ENCODE results near the gene RAB28. TPM values are rescaled to one million over a fixed set of nuclear protein-coding genes. Genes with fewer than 3 reads are reported as not detected.

RAB28 gene
- total RNA-seq, 8 experiments from 2014 or later: 16.8 to 40.9 (median 26.0) TPM

DNA sequence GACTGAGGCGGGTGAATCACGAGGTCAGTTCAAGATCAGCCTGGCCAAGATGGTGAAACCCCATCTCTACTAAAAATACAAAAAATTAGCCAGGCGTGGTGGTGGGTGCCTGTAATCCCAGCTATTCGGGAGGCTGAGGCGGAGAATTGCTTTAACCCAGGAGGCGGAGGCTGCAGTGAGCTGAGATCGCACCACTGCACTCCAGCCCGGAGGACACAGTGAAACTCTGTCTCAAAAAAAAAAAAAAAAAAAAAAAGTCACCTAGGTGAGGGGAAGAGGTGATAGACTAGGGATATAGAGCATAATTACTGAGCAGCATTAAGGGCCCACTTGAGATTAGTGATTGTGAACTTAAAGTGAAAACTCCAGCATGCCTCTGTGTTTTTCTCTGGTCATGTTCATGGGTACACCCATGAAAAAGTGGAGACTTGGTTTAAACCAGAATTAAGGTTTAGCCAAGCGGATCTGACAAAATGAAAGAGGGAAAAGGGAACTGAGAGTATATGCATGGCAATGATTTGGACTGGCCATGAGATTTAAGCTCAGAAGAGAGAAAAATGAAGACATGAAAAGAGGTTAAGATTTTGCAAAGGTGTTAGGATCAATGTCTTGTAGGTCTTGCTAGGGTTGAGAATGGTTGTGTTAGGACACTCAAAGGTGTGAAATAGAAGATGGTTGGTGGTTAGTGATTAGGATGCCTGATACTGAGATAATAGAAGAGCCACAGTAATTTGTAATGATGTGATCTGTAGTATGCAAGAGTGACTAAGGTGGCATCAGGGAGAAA lies 105.0 kb downstream of the RAB28 start:
- WGBS, 10 experiments: 94 to 100% (median 100%) methylated on average over 1 to 6 of the region's 9 CpGs; no CpG with 5 or more reads in 1 of the 10 experiments
- no peak for ATAC-seq (replicated peaks in 6 of 8)
- no peak overlapping the region for H3K4me3 ChIP-seq
- H3K4me1 ChIP-seq (replicated peaks in 1 of 2): no peaks in the 10 kb centered on the region
- no peak overlapping the region for H3K27ac ChIP-seq
- in situ Hi-C loops (cut with MboI; ENCODE audit: low pct_unique_long_range_greater_than_20kb in 2 of 9, low sequenced_read_pairs in 9 of 9, unreplicated experiment in 9 of 9): no loop called here

DNA sequence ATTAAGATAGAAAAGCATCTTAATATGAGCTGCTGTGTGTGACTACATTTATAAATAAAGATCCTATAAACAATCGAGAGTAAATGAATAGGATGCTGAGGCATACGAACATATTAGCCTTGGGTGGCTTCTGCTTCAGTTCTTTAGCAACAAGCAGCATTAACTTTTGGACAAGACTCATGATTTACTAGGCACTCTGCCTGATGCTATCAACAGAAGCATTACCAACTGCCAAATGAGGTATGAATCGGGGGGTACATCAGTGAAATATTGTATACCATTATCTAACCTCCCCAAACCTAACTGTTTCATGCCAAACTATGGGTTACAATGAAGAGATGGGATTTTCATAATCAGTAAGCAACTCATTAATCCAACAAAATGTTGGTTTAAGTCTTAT lies 113.1 kb downstream of the RAB28 start:
- WGBS, 10 experiments: 81 to 100% (median 95%) methylated on average over 1 to 3 of the region's 3 CpGs; no CpG with 5 or more reads in 2 of the 10 experiments
- ATAC-seq (replicated peaks in 6 of 8): no peak
- no peak overlapping the region for H3K4me3 ChIP-seq
- peaks cover 0 to 4% of the 10 kb centered on the region in 2 donors for H3K4me1 ChIP-seq (replicated peaks in 1 of 2)
- no peak overlapping the region for H3K27ac ChIP-seq
- in situ Hi-C loops (cut with MboI; ENCODE audit: low pct_unique_long_range_greater_than_20kb in 2 of 9, low sequenced_read_pairs in 9 of 9, unreplicated experiment in 9 of 9): no loop called here

DNA sequence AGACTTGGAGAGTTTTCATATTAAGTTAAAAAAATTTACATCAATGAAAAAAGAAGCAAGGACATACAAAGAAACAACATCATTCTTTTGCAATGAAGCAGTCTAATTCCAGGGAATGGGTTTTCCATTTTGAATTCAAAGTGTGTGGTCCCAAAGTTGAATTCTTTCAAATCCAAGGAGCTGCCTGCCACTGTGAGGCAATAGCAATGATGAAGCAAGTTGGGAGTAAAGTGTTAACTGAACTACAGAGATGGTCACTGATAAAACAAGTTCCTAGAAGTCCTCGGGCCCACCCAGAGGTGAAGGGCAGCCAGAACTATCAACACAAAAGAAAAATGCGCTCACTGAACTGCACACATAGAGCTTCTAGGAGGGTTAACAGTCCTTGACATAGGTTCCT lies 115.9 kb downstream of the RAB28 start:
- Histone ChIP-seq H3K27ac (no peak overlapping the region), H3K4me1 (replicated peaks in 1 of 2) (peaks cover 0 to 4% of the 10 kb centered on the region in 2 donors), H3K4me3 (no peak overlapping the region)
- 40 to 100% (median 67%) methylated on average over 1 to 2 of the region's 2 CpGs; no CpG with 5 or more reads in 1 of the 10 experiments for WGBS, 10 experiments
- in situ Hi-C loops (cut with MboI; ENCODE audit: low pct_unique_long_range_greater_than_20kb in 2 of 9, low sequenced_read_pairs in 9 of 9, unreplicated experiment in 9 of 9): no loop called here
- ATAC-seq (replicated peaks in 6 of 8): peak in 1 of 8 experiments; percentile 53

DNA sequence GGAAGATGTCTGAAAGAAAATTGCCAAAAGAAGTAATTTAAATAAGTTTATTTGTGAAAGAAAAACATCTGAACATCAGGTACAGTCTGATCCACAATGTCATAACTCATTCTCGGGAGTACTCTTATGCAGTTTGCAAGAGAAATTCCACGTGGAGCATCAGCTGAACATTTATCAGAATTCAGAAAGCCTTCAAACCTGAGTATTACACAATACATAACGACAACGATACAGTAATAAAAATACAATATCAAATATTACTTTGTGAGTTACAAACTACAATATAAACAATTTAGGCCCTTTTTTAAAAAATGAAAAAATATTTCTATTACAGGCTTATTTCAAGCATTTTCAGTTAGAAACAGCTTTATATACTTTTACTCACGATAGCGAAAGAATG lies 116.4 kb downstream of the RAB28 start:
- no peak overlapping the region for H3K27ac ChIP-seq
- 80 to 100% (median 95%) methylated on average over 1 to 6 of the region's 6 CpGs for WGBS, 10 experiments
- H3K4me3 ChIP-seq: no peak overlapping the region
- in situ Hi-C loops (cut with MboI; ENCODE audit: low pct_unique_long_range_greater_than_20kb in 2 of 9, low sequenced_read_pairs in 9 of 9, unreplicated experiment in 9 of 9): no loop called here
- H3K4me1 ChIP-seq (replicated peaks in 1 of 2): peaks cover 0 to 4% of the 10 kb centered on the region in 2 donors
- ATAC-seq (replicated peaks in 6 of 8): no peak

DNA sequence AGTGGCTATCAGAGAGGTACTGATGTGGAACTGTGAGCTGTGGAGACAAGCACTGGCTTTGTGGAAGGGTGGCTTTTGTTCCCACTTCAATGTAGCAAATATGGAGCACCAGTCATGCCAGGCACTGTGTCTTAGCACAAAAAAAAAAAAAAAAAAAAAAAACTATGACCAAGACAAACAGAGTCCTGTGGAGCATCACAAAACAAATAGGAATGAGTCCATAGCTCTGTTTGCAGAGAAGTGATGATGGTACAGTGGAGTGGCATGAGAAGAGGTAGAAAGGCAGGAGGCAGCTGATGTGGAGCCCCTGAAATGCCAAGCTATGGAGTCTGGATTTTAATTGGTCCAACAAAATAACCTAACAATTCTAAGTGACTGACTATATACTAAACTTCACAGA lies 116.9 kb downstream of the RAB28 start:
- Histone ChIP-seq H3K4me3 (no peak overlapping the region), H3K27ac (no peak overlapping the region), H3K4me1 (replicated peaks in 1 of 2) (peaks cover 0 to 4% of the 10 kb centered on the region in 2 donors)
- peak in 1 of 8 experiments; percentile 30 for ATAC-seq (replicated peaks in 6 of 8)
- in situ Hi-C loops (cut with MboI; ENCODE audit: low pct_unique_long_range_greater_than_20kb in 2 of 9, low sequenced_read_pairs in 9 of 9, unreplicated experiment in 9 of 9): no loop called here

DNA sequence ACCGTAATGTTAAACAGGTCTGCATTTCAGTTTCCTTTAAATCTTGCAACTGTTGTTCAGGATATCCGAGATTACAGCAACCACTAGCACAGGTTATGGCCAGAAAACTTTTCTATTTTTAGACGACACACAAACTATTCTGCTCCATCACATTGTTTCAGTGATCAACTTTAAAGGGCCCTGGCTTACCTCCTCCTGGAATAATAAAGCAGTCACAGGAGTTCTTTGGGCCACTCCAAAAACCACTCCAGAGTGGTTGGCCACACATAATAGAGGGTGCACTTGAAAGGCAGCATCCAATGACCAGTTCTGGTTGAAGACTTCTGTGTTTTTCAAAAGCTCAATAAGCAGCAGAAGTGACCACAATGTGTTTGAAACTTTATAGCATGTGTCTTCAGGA lies 118.9 kb downstream of the RAB28 start:
- ATAC-seq (replicated peaks in 6 of 8): no peak
- in situ Hi-C loops (cut with MboI; ENCODE audit: low pct_unique_long_range_greater_than_20kb in 2 of 9, low sequenced_read_pairs in 9 of 9, unreplicated experiment in 9 of 9): no loop called here
- Histone ChIP-seq H3K27ac (no peak overlapping the region), H3K4me1 (replicated peaks in 1 of 2) (peaks cover 0 to 4% of the 10 kb centered on the region in 2 donors), H3K4me3 (no peak overlapping the region)
- WGBS, 10 experiments: 60 to 100% (median 100%) methylated on average over 1 to 3 of the region's 3 CpGs; no CpG with 5 or more reads in 1 of the 10 experiments

DNA sequence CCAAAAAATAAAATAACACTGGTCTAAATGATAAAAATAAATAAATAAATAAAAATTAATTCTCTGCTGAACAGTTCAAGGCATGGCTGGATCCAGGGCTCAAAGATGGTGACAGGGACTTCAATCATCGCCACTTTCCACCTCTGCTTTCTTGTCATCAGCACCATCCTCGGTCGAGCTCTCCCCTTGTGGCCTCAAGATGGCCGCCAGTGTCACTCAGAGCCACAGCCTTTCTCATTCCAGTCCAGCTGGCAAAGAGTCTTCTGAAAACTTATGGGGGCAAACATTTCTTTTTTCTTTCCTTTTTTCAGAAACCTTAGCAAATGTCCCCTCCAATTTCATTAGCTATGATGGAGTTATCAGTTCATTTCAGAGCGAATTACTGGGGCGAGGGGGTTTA lies 119.5 kb downstream of the RAB28 start:
- 29 to 100% (median 94%) methylated on average over 1 to 5 of the region's 6 CpGs; no CpG with 5 or more reads in 1 of the 10 experiments for WGBS, 10 experiments
- Histone ChIP-seq H3K27ac (no peak overlapping the region), H3K4me1 (replicated peaks in 1 of 2) (peaks cover 0 to 4% of the 10 kb centered on the region in 2 donors), H3K4me3 (no peak overlapping the region)
- in situ Hi-C loops (cut with MboI; ENCODE audit: low pct_unique_long_range_greater_than_20kb in 2 of 9, low sequenced_read_pairs in 9 of 9, unreplicated experiment in 9 of 9): no loop called here
- ATAC-seq (replicated peaks in 6 of 8): no peak

DNA sequence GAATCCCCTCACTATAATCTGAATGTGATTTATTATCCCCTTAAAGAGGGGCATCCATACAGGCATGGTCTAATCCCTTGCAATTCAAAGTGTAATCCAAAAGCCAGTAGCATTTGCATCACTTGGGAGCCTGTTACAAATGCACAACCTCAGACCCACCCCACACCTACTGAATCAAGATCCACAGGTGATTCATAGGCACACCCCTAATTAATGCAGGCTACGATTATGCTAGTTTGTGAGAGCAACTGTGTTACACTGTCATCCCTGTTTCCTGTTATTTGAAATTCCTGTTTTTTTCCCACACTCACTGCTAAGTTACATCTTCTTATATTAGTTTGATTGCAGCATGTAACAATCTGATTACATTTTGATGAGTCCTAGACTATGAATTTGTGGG lies 120.0 kb downstream of the RAB28 start:
- Histone ChIP-seq H3K27ac (no peak overlapping the region), H3K4me3 (no peak overlapping the region), H3K4me1 (replicated peaks in 1 of 2) (peaks cover 0 to 4% of the 10 kb centered on the region in 2 donors)
- in situ Hi-C loops (cut with MboI; ENCODE audit: low pct_unique_long_range_greater_than_20kb in 2 of 9, low sequenced_read_pairs in 9 of 9, unreplicated experiment in 9 of 9): no loop called here
- peak in 3 of 8 experiments; percentile 39 to 82 (median 78) for ATAC-seq (replicated peaks in 6 of 8)
- 0 to 100% (median 83%) methylated on average over 1 of the region's 1 CpG; no CpG with 5 or more reads in 5 of the 10 experiments for WGBS, 10 experiments

DNA sequence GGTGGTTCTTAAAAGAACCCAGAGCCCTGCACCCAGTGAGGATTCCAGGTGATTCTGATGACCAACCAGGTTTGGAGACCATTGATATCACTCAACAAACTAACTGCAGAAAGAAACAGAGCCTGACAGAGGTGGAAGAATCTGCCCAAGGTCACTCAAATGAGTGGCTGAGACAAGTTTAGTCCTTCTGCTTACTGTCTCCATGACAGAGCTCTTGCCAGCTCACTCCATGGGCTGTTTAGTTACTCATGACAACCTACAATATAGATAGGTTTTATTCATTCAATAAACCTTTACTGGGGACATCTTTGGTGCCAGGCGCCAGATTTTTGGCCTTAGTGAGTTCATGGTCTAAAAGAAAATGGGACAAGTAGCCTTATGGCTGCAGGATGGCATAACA lies 124.3 kb downstream of the RAB28 start:
- WGBS, 10 experiments: 83 to 100% (median 100%) methylated on average over 1 of the region's 1 CpG; no CpG with 5 or more reads in 4 of the 10 experiments
- in situ Hi-C loops (cut with MboI; ENCODE audit: low pct_unique_long_range_greater_than_20kb in 2 of 9, low sequenced_read_pairs in 9 of 9, unreplicated experiment in 9 of 9): no loop called here
- no peaks in the 10 kb centered on the region for H3K4me1 ChIP-seq (replicated peaks in 1 of 2)
- ATAC-seq (replicated peaks in 6 of 8): peak in 1 of 8 experiments; percentile 19
- no peak overlapping the region for H3K27ac ChIP-seq
- no peak overlapping the region for H3K4me3 ChIP-seq

DNA sequence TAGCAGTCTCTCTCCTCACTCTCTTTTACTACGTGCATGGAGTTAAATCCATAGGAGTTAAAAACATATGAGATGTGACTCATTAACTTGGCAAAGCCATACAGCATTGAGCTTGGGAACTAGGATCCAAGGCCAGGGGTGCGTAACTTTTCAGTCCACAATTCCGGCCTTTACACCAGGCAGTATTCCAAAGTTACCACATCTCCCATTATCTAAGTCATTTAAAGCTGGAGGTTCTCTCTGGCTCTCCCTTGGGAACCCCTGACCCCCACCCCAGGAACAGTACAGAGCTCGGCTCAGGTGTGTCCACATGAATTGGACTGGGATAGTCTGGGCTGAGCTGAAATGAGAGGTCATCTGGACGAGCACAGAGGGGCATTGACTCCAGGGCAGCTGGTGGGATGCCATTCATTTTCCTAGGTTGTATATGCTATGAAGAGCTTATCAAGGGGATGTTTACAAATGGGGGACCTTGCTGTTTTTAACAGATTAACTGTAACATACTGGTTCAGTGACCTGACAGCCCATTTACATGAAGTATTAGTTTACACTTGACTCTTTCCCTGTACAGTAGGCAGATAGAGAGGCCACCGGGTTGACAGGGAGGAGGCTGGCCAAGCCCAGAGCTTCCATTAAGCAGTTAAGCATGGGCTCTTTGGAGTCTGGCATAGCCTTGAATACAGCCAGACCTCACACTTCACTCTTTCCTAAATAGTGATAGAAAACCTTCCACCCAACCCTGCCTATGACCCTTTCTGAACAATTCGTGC lies 128.8 kb downstream of the RAB28 start:
- WGBS, 10 experiments: 60 to 100% (median 91%) methylated on average over 1 to 5 of the region's 7 CpGs; no CpG with 5 or more reads in 2 of the 10 experiments

DNA sequence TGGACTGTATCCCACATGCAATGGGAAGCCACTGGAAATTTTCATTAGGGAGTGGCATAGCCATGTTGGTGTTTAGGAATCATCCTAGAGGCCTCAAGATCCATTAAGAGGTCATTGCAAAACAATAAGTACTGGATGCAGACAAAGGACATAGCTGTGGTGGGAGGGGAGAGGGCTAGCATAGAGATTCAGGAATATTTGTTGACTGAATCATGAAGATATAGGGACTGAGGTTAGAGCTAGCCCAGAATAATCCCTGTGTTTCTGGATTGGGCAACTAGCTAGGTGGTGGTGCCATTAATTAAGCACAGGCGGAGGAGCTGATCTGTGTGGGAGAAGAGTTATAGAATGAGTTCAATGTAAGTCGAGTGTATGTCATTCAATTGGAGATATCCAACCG lies 135.0 kb downstream of the RAB28 start:
- in situ Hi-C loops (cut with MboI; ENCODE audit: low pct_unique_long_range_greater_than_20kb in 2 of 9, low sequenced_read_pairs in 9 of 9, unreplicated experiment in 9 of 9): no loop called here
- peak in 1 of 8 experiments; percentile 71 for ATAC-seq (replicated peaks in 6 of 8)
- 33 to 100% (median 100%) methylated on average over 1 to 3 of the region's 3 CpGs; no CpG with 5 or more reads in 1 of the 10 experiments for whole genome bisulfite sequencing, 10 experiments
- no peak overlapping the region for H3K4me3 ChIP-seq
- no peak overlapping the region for H3K27ac ChIP-seq
- peaks cover 0 to 4% of the 10 kb centered on the region in 2 donors for H3K4me1 ChIP-seq (replicated peaks in 1 of 2)

More for the DNA sequence above, 128.8 kb downstream of the RAB28 start:
- H3K4me3 ChIP-seq: no peak overlapping the region
- H3K4me1 ChIP-seq (replicated peaks in 1 of 2): no peaks in the 10 kb centered on the region
- no peak overlapping the region for H3K27ac ChIP-seq
- ATAC-seq (replicated peaks in 6 of 8): no peak
- in situ Hi-C loops (cut with MboI; ENCODE audit: low pct_unique_long_range_greater_than_20kb in 2 of 9, low sequenced_read_pairs in 9 of 9, unreplicated experiment in 9 of 9): no loop called here

DNA sequence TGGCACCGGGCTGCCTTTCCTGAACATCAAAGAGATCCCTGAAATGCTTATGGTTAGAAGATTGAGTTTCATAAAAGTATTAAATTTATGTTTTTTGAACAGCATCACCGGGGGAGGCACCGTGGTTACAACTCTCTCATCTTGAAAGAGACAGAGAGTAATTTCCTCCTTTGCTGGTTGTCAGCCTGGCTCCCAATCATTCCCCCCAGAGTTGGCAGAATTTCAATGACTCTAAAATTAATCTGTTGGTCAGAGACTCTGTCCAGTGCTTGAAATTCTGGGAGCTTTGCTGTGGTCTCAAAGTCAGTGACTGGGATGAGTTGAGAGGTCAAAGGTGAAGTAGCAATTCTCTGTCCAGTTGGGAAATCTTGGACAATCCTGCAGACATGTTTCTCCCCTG lies 135.9 kb downstream of the RAB28 start:
- ATAC-seq (replicated peaks in 6 of 8): no peak
- Histone ChIP-seq H3K27ac (no peak overlapping the region), H3K4me1 (replicated peaks in 1 of 2) (peaks cover 0 to 4% of the 10 kb centered on the region in 2 donors), H3K4me3 (no peak overlapping the region)
- 40 to 100% (median 100%) methylated on average over 1 to 3 of the region's 3 CpGs; no CpG with 5 or more reads in 3 of the 10 experiments for WGBS, 10 experiments
- in situ Hi-C loops (cut with MboI; ENCODE audit: low pct_unique_long_range_greater_than_20kb in 2 of 9, low sequenced_read_pairs in 9 of 9, unreplicated experiment in 9 of 9): no loop called here

DNA sequence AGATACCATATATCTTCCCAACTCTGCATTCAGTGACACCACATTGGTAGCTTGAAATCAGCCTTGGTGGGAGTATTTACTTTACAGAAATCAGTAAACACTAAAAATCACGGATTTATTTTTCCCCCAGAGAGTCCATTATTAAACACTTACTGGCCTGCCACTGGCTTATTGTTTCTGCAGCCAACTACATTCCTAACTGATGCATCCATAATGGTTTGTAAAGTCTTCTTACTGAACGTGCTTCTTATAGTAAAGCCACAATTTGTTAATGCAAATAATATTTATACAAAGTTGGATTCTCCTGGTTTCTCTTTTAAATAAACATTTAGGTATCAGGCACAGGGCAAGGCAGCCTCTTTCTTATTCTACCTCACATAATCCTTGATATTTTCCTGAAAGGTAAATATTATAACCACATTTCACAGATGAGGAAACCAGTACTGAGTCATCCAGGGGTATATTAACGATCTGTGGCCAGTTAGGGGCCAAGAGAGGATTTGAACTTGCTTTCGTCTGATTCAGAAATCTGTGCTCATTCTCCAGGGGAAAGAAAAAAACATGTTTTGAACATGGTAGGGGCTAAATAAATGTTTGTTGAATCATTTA lies 136.5 kb downstream of the RAB28 start:
- no peak for ATAC-seq (replicated peaks in 6 of 8)
- in situ Hi-C loops (cut with MboI; ENCODE audit: low pct_unique_long_range_greater_than_20kb in 2 of 9, low sequenced_read_pairs in 9 of 9, unreplicated experiment in 9 of 9): no loop called here
- peaks cover 0 to 4% of the 10 kb centered on the region in 2 donors for H3K4me1 ChIP-seq (replicated peaks in 1 of 2)

More for the DNA sequence above, 136.5 kb downstream of the RAB28 start:
- Histone ChIP-seq H3K4me3 (no peak overlapping the region), H3K27ac (no peak overlapping the region)
- 11 to 100% (median 73%) methylated on average over 1 to 4 of the region's 4 CpGs for WGBS, 10 experiments

Data from motor neuron (in vitro differentiated cells).